CD4-positive, alpha-beta T cell treated with Interleukin-4 for 4 hours (primary cell): ENCODE data around the gene EOMES.

ENCODE experiments used
- DNase-seq: peaks from one replicate; pipeline ENCODE4 v3.0.0-alpha.2; 2020

Gene EOMES

DNA sequence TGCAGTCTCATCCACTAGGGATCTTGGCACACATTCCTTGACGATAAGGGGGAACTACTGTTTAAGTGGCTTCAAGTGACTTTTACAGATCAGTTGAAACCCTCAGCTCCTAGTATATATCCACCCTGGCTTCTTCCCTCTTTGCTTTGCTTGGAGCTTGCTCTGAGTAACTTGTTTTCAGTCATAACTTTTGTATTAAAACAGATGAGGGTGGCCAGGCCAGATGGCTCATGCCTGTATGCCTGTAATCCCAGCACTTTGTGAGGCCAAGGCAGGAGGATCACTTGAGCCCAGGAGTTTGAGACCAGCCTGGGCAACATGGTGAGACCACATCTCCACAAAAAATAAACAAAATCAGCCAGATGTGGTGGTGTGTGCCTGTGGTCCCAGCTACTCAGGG, 42.4 kb downstream of the EOMES start:
- no peak for DNase-seq

DNA sequence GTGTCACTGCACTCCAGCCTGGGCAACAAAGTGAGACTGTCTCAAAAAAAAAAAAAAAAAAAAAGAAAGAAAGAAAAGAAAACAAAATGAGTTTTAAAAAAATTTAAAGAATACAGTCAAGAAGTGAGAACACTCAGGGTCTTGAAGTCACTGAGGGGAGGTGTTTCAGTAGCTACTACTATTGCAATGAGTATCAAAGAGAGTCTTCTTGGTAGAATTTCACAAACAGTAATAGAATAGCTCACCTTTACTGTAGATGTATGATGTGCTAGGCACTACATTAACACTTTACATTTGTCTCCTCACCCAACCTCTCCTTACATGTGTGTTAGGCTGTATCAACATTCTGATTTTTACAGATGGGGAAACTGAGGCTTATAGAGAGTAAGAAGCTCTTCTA, 43.9 kb downstream of the EOMES start:
- DNase-seq, result no peak

DNA sequence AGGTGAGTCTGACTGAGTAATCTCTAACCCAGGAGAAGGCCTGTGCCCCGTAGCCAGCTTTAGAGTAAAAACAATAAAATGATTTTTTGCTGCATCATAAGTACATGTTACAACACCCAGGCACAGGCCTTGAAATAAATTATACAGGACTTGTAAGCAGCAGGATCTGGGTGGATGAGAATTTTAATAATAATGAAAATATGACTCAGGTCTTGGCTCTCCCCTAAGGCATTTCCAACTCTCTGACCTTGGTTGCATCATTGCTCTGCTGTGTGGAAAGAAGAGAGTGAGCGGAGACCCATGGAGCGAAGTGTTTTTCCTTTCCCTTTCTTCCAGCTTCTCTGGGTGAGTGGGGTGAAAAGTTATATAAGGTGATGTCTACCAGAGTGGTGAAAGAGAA, 44.6 kb downstream of the EOMES start:
- DNase-seq, result no peak

DNA sequence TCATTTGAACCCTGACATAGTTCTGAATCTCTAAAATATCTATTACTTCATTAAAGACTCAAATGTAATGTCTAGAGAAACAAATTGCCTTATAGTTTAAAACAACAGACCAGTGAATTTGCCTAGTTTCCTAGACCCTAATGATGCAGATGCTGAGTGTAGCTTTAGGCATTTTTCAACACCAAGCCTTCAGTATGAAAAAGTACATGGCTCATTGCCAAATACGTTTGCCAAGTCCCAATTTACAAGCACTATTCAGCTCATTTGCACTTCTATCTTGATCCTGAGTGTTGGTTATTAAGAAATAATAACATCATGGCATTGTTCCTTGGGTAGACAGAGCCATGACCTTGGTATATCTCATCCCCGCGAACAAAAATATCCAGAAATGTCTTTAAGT, 46.8 kb downstream of the EOMES start:
- DNase-seq, result no peak

DNA sequence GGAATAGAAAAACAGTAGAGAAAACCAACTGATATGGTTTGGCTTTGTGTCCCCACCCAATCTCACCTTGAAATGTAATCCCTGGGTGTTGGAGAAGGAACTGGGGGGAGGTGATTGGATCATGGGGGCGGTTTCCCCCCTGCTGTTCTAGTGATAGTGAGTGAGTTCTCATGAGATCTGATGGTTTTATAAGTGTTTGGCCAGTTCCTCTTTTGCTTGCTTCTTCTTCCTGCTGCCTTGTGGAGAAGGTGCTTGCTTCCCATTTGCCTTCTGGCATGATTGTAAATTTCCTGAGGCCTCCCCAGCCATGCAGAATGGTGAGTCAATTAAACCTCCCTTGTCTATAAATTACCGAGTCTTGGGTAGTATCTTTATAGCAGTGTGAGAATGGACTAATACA, 48.4 kb downstream of the EOMES start:
- DNase-seq, result no peak

DNA sequence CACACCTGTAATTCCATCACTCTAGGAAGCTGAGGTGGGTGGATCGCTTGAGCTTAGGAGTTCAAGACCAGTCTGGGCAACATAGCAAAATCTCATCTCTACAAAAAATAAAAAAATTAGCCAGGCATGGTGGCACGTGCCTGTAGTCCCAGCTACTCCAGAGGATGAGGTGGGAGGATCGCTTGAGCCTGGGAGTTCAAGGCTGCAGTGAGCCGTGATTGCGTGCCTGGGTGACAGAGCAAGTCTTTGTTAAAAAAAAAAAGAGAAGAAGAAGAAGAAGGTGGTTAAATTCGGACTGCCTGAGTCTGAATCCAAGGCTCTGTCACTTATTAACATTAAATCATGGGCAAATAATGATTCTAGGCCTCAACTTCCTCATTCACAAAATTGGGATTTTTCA, 51.0 kb downstream of the EOMES start:
- DNase-seq, result no peak

DNA sequence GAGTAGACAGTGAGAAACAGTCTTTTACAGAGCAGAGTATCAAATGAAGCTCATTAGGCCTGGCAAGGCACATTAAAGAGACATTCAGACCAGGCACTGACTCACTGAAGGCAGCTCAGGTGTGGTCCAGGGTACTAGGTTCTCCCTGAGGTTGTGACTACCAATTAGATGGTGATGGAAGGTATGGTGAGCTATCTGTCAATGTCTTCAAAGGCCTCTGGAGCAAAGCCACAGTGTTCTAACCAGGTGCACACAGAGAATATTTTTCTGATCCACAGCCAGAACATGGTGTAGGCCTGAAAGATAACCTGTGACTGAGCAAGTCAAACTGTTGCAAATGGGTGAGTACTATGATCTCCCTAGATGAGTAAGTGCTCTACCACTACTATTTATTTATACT, 51.5 kb downstream of the EOMES start:
- no peak for DNase-seq

DNA sequence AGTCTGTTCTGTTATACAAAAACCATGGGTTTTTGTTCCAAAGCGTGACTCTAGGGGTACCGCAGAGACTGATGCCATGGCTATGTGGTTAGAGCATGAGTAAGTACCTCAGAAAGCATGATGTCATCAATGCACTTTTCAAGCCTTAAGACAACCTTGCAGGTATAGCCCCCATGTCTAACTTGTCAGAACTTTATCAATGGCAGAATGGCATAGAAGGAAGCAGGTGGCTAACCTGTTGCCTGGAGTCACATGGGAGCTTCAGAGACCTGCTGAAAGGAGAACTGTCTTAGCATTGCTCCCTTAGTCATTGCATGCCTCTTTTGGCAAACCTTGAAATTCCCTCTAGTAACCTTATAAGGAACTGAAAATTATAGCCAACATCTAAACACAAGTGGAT, 52.5 kb downstream of the EOMES start:
- DNase-seq, result no peak

DNA sequence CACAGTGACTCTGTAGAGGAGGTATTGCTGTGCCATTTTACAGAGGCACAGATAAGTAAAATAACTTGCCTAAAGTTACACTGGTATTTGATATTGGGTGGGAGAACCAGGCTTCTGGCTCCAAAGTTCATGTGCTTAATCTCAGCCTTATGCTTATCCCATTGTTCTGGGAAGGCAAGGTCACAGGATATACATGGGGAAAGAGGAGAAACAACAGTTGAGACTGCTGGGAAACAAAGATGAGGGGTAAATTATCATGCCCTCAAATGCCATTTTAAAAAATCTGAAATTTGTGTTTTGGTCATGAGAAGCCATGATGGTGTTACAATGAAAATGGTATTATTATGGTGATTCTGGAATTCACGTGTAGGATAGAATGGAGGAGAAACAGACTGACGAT, 54.4 kb downstream of the EOMES start:
- no peak for DNase-seq

DNA sequence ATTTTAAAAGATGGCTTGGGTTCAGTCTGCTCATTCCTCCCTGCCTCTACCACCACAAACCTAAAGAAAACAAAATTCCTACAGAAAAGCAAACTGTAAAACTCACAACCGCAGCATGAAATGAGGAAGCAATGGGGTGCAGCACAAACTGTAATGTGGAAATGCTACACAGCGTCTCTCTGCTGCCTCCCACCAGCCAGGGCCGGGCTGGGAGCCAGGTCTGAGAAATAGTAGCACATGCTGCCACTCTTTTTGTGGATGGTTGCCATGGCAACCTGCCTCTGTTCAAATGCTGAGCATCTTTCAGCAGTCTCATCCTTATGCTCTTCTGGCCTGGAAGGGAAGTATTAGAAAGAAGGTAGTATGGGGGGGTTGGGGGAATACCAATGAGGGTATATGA, 55.4 kb downstream of the EOMES start:
- no peak for DNase-seq

DNA sequence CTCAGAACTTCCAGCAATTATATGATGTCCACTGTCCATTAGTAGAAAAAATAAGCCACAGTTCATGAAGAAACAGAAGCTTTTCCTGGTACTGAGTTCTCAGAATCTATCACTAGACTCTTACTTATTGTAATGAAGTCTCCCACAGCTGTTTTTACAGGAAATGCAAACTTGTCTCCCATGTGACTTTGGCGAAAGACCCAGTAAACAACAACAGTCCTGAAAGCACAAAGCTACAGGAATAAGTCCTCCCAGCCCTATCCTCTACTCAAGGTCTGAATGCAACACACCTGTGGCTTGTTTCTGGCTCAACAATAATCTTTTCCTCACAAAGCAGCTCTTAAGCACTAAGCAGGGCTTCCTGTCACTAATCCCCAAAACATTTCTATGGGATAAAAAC, 55.9 kb downstream of the EOMES start:
- no peak for DNase-seq
